Transverse colon (tissue), 4 donors: ENCODE measurements around the gene GLI3. TPM values are rescaled to one million over a fixed set of nuclear protein-coding genes. Genes with fewer than 3 reads are reported as not detected.

Experiments used
- DNase-seq: peaks from one replicate; pipeline ENCODE4 v3.0.0-alpha.2; 2019
- H3K27ac ChIP-seq, 4 donors: fragments of 200-600 bp; sonication (generic); 2 replicates each; pipeline ENCODE4 v1.5.1; 2016 to 2018; ENCODE audit warnings: inconsistent platforms in 4 of 4
- H3K27me3 ChIP-seq: fragments of 200-600 bp; sonication (generic); 2 replicates; pipeline ENCODE4 v1.5.1; 2017; ENCODE audit warnings: inconsistent platforms
- H3K36me3 ChIP-seq, 4 donors: fragments of 200-600 bp; sonication (generic); 2 replicates each; pipeline ENCODE4 v1.5.1; 2017 to 2019; ENCODE audit warnings: inconsistent platforms in 4 of 4
- H3K4me1 ChIP-seq, 4 donors: fragments of 200-600 bp; sonication (generic); 2 replicates each; pipeline ENCODE4 v1.5.1; 2017 to 2020; ENCODE audit warnings: inconsistent platforms in 4 of 4
- H3K4me3 ChIP-seq, 4 donors: fragments of 200-600 bp; sonication (generic); 1 replicate in 1 of 4; 2 replicates in 3 of 4; pipeline versions ENCODE4 v1.5.1 to v1.6.1; 2017 to 2019; ENCODE audit warnings: inconsistent platforms in 4 of 4
- H3K9me3 ChIP-seq, 2 donors: fragments of 200-600 bp; sonication (generic); 2 replicates each; pipeline ENCODE4 v1.5.1; 2017 to 2019; ENCODE audit warnings: inconsistent platforms in 2 of 2
- CTCF ChIP-seq, 5 experiments: fragments of 200-600 bp in 3 of 5; fragments of 450-650 bp in 2 of 5; sonication (generic) in 3 of 5; IDR thresholded peaks; 1 replicate in 2 of 5; 2 replicates in 3 of 5; pipeline ENCODE4 v1.5.1; 2016 to 2017; ENCODE audit warnings: antibody characterized with exemption in 5 of 5, inconsistent platforms in 3 of 5, mild to moderate bottlenecking in 2 of 5, moderate library complexity in 1 of 5
- EP300 ChIP-seq: sonication (generic); formaldehyde crosslinking; IDR thresholded peaks from one replicate; pipeline ENCODE4 v1.6.1; 2017; ENCODE audit warnings: antibody characterized with exemption, low read depth
- POLR2A ChIP-seq: fragments of 450-650 bp; IDR thresholded peaks from one replicate; pipeline ENCODE4 v1.6.1; 2016; ENCODE audit warnings: antibody characterized with exemption, mild to moderate bottlenecking, moderate library complexity
- POLR2AphosphoS5 ChIP-seq, 3 donors: sonication (generic); formaldehyde crosslinking; IDR thresholded peaks; one replicate each; pipeline ENCODE4 v1.6.1; 2016; ENCODE audit warnings: antibody characterized with exemption in 3 of 3
- WGBS, 2 donors: methylation state at CpG; one replicate each; pipeline ENCODE4 v1.1.5; 2018; ENCODE audit warnings: low coverage in 1 of 2; 5-methylcytosine and 5-hydroxymethylcytosine counted together
- in situ Hi-C, 4 donors: fragments of 200-750 bp; cut with MboI; loops; one replicate each; pipeline versions ENCODE4 v1.15.0 to v1.15.1; 2017; ENCODE audit warnings: low sequenced_read_pairs in 3 of 4, low pct_ligation_motif_present in 1 of 4, low pct_unique_long_range_greater_than_20kb in 1 of 4
- intact Hi-C: fragments of 100-400 bp; cut with DNase I; formaldehyde crosslinking; loops from one replicate; pipeline ENCODE4 v1.15.1; 2023; ENCODE audit warnings: low total_unique reads
- total RNA-seq, 4 donors: library from RNA; depleted of rRNA; stranded (reverse); fragments of >200 nt; gene quantifications; one replicate each; pipeline ENCODE4 v1.1.0, GENCODE V29; 2016

GLI3 gene
- total RNA-seq, 4 donors from 2014 or later: 3.7 to 41.1 (median 5.3) TPM

- intact Hi-C loops: no loop called here
These were observed 209.5 kb downstream of the GLI3 start for GRCh38 chr7:42027521-42027920.

GRCh38 chr7:42026622-42027197 lies 210.3 kb downstream of the GLI3 start:
- in situ Hi-C loops: no loop called here
- intact Hi-C loops: no loop called here
- H3K4me1 ChIP-seq: peaks cover 0 to 7% (median 0%) of the 10 kb centered on the region in 4 donors
- H3K36me3 ChIP-seq: no peaks in the 10 kb centered on the region
- no peak overlapping the region for H3K27ac ChIP-seq
- 85 to 87% methylated on average over 5 to 6 of the region's 6 CpGs for WGBS, 2 donors
- no peak overlapping the region for H3K4me3 ChIP-seq
- no peak for TF ChIP-seq POLR2AphosphoS5 (IDR thresholded peaks at IDR 0.05)
- TF ChIP-seq POLR2A: no peak
- no peak for TF ChIP-seq CTCF (IDR thresholded peaks at IDR 0.05)
- no peak for TF ChIP-seq EP300
- no peaks in the 10 kb centered on the region for H3K9me3 ChIP-seq
- H3K27me3 ChIP-seq: no peaks in the 10 kb centered on the region
- DNase-seq: no peak

More at GRCh38 chr7:42027521-42027920, 209.5 kb downstream of the GLI3 start:
- no peak for DNase-seq
- H3K4me1 ChIP-seq: peaks cover 0 to 7% (median 0%) of the 10 kb centered on the region in 4 donors
- in situ Hi-C loops: no loop called here
- no peak overlapping the region for H3K4me3 ChIP-seq
- WGBS, 2 donors: 73 to 78% methylated on average over 3 of the region's 3 CpGs
- no peaks in the 10 kb centered on the region for H3K36me3 ChIP-seq
- TF ChIP-seq EP300: no peak
- TF ChIP-seq POLR2A: no peak
- no peak for TF ChIP-seq CTCF (IDR thresholded peaks at IDR 0.05)
- no peak for TF ChIP-seq POLR2AphosphoS5 (IDR thresholded peaks at IDR 0.05)
- no peaks in the 10 kb centered on the region for H3K27me3 ChIP-seq
- H3K9me3 ChIP-seq: no peaks in the 10 kb centered on the region
- no peak overlapping the region for H3K27ac ChIP-seq

- TF ChIP-seq POLR2AphosphoS5 (IDR thresholded peaks at IDR 0.05) (no peak), POLR2A (no peak), CTCF (IDR thresholded peaks at IDR 0.05) (no peak), EP300 (no peak)
- intact Hi-C loops: no loop called here
These were observed 211.2 kb downstream of the GLI3 start for GRCh38 chr7:42025635-42026375.

GRCh38 chr7:42024537-42024936 lies 212.5 kb downstream of the GLI3 start:
- no peaks in the 10 kb centered on the region for H3K36me3 ChIP-seq
- TF ChIP-seq POLR2A (no peak), CTCF (IDR thresholded peaks at IDR 0.05) (no peak), POLR2AphosphoS5 (IDR thresholded peaks at IDR 0.05) (no peak), EP300 (no peak)

More at GRCh38 chr7:42025635-42026375, 211.2 kb downstream of the GLI3 start:
- WGBS, 2 donors: 62 to 81% methylated on average over 2 to 15 of the region's 15 CpGs
- Histone ChIP-seq H3K36me3 (no peaks in the 10 kb centered on the region), H3K27me3 (no peaks in the 10 kb centered on the region), H3K4me3 (no peak overlapping the region), H3K27ac (no peak overlapping the region), H3K4me1 (peaks cover 0 to 7% (median 0%) of the 10 kb centered on the region in 4 donors), H3K9me3 (no peaks in the 10 kb centered on the region)
- in situ Hi-C loops: no loop called here
- DNase-seq: no peak

More at GRCh38 chr7:42024537-42024936, 212.5 kb downstream of the GLI3 start:
- intact Hi-C loops (no loop called here), in situ Hi-C loops (no loop called here)
- Histone ChIP-seq H3K4me3 (no peak overlapping the region), H3K4me1 (peaks cover 0 to 7% (median 0%) of the 10 kb centered on the region in 4 donors), H3K27me3 (no peaks in the 10 kb centered on the region), H3K9me3 (no peaks in the 10 kb centered on the region), H3K27ac (no peak overlapping the region)
- no peak for DNase-seq
- 89% methylated on average over 4 of the region's 4 CpGs; no CpG with 5 or more reads in 1 of the 2 donors for WGBS, 2 donors
